ENCODE data around the gene FSTL5. TPM values are rescaled to one million over a fixed set of nuclear protein-coding genes. Genes with fewer than 3 reads are reported as not detected.
"Not testable (repeated sequence)": the region's sequence is repeated elsewhere in the genome, so short reads cannot be mapped to it uniquely, and the experiment has no call there.

The FSTL5 gene
- total RNA-seq, 1 donor from 2014 or later, result 2.6 TPM

- no peaks in the 10 kb centered on the region for H3K36me3 ChIP-seq (ENCODE audit: control insufficient read depth in 3 of 3, insufficient read depth in 3 of 3, low read length in 3 of 3)
- H3K27me3 ChIP-seq (ENCODE audit: control insufficient read depth in 3 of 3, insufficient read depth in 3 of 3, low read length in 3 of 3), result no peaks in the 10 kb centered on the region
- H3K9me3 ChIP-seq (ENCODE audit: control insufficient read depth in 3 of 3, low read length in 3 of 3), result no peaks in the 10 kb centered on the region
- no peaks in the 10 kb centered on the region for H3K4me1 ChIP-seq (ENCODE audit: control insufficient read depth in 3 of 3, insufficient read depth in 3 of 3, low read length in 3 of 3)
- H3K4me3 ChIP-seq (ENCODE audit: low read length in 3 of 3), result no peak overlapping the region
- no peak overlapping the region for H3K9ac ChIP-seq (ENCODE audit: low read depth in 1 of 3, low read length in 3 of 3)
- H3K27ac ChIP-seq (ENCODE audit: low read depth, low read length), result no peak overlapping the region
These were observed 401.0 kb downstream of the FSTL5 start for GRCh38 chr4:161762796-161763195.

- H3K4me1 ChIP-seq (ENCODE audit: control insufficient read depth in 3 of 3, insufficient read depth in 3 of 3, low read length in 3 of 3), result no peaks in the 10 kb centered on the region
- no peaks in the 10 kb centered on the region for H3K27me3 ChIP-seq (ENCODE audit: control insufficient read depth in 3 of 3, insufficient read depth in 3 of 3, low read length in 3 of 3)
These were observed 403.8 kb downstream of the FSTL5 start for GRCh38 chr4:161760008-161760407.

GRCh38 chr4:161758412-161758811 lies 405.4 kb downstream of the FSTL5 start:
- H3K9ac ChIP-seq (ENCODE audit: low read depth in 1 of 3, low read length in 3 of 3); H3K4me3 ChIP-seq (ENCODE audit: low read length in 3 of 3); H3K36me3 ChIP-seq (ENCODE audit: control insufficient read depth in 3 of 3, insufficient read depth in 3 of 3, low read length in 3 of 3); H3K27ac ChIP-seq (ENCODE audit: low read depth, low read length); H3K9me3 ChIP-seq (ENCODE audit: control insufficient read depth in 3 of 3, low read length in 3 of 3); H3K27me3 ChIP-seq (ENCODE audit: control insufficient read depth in 3 of 3, insufficient read depth in 3 of 3, low read length in 3 of 3); H3K4me1 ChIP-seq (ENCODE audit: control insufficient read depth in 3 of 3, insufficient read depth in 3 of 3, low read length in 3 of 3): not testable (repeated sequence)

More at GRCh38 chr4:161760008-161760407, 403.8 kb downstream of the FSTL5 start:
- no peak overlapping the region for H3K9ac ChIP-seq (ENCODE audit: low read depth in 1 of 3, low read length in 3 of 3)
- H3K4me3 ChIP-seq (ENCODE audit: low read length in 3 of 3), result no peak overlapping the region
- no peak overlapping the region for H3K27ac ChIP-seq (ENCODE audit: low read depth, low read length)
- H3K36me3 ChIP-seq (ENCODE audit: control insufficient read depth in 3 of 3, insufficient read depth in 3 of 3, low read length in 3 of 3), result no peaks in the 10 kb centered on the region
- H3K9me3 ChIP-seq (ENCODE audit: control insufficient read depth in 3 of 3, low read length in 3 of 3), result no peaks in the 10 kb centered on the region

- no peaks in the 10 kb centered on the region for H3K27me3 ChIP-seq (ENCODE audit: control insufficient read depth in 3 of 3, insufficient read depth in 3 of 3, low read length in 3 of 3)
- no peak overlapping the region for H3K9ac ChIP-seq (ENCODE audit: low read depth in 1 of 3, low read length in 3 of 3)
- no peak overlapping the region for H3K4me3 ChIP-seq (ENCODE audit: low read length in 3 of 3)
- H3K27ac ChIP-seq (ENCODE audit: low read depth, low read length), result no peak overlapping the region
- no peaks in the 10 kb centered on the region for H3K4me1 ChIP-seq (ENCODE audit: control insufficient read depth in 3 of 3, insufficient read depth in 3 of 3, low read length in 3 of 3)
- no peaks in the 10 kb centered on the region for H3K36me3 ChIP-seq (ENCODE audit: control insufficient read depth in 3 of 3, insufficient read depth in 3 of 3, low read length in 3 of 3)
- no peaks in the 10 kb centered on the region for H3K9me3 ChIP-seq (ENCODE audit: control insufficient read depth in 3 of 3, low read length in 3 of 3)
These were observed 434.9 kb downstream of the FSTL5 start for GRCh38 chr4:161728929-161729328.

GRCh38 chr4:161721947-161722346 lies 441.9 kb downstream of the FSTL5 start:
- H3K4me3 ChIP-seq (ENCODE audit: low read length in 3 of 3), result no peak overlapping the region
- no peak overlapping the region for H3K27ac ChIP-seq (ENCODE audit: low read depth, low read length)
- no peak overlapping the region for H3K9ac ChIP-seq (ENCODE audit: low read depth in 1 of 3, low read length in 3 of 3)
- H3K27me3 ChIP-seq (ENCODE audit: control insufficient read depth in 3 of 3, insufficient read depth in 3 of 3, low read length in 3 of 3), result no peaks in the 10 kb centered on the region
- H3K9me3 ChIP-seq (ENCODE audit: control insufficient read depth in 3 of 3, low read length in 3 of 3), result no peaks in the 10 kb centered on the region
- H3K4me1 ChIP-seq (ENCODE audit: control insufficient read depth in 3 of 3, insufficient read depth in 3 of 3, low read length in 3 of 3), result no peaks in the 10 kb centered on the region
- no peaks in the 10 kb centered on the region for H3K36me3 ChIP-seq (ENCODE audit: control insufficient read depth in 3 of 3, insufficient read depth in 3 of 3, low read length in 3 of 3)

GRCh38 chr4:161717084-161717483 lies 446.7 kb downstream of the FSTL5 start:
- H3K4me1 ChIP-seq (ENCODE audit: control insufficient read depth in 3 of 3, insufficient read depth in 3 of 3, low read length in 3 of 3), result no peaks in the 10 kb centered on the region
- no peak overlapping the region for H3K9ac ChIP-seq (ENCODE audit: low read depth in 1 of 3, low read length in 3 of 3)
- H3K27ac ChIP-seq (ENCODE audit: low read depth, low read length), result no peak overlapping the region
- no peak overlapping the region for H3K4me3 ChIP-seq (ENCODE audit: low read length in 3 of 3)
- H3K9me3 ChIP-seq (ENCODE audit: control insufficient read depth in 3 of 3, low read length in 3 of 3), result no peaks in the 10 kb centered on the region
- no peaks in the 10 kb centered on the region for H3K36me3 ChIP-seq (ENCODE audit: control insufficient read depth in 3 of 3, insufficient read depth in 3 of 3, low read length in 3 of 3)
- no peaks in the 10 kb centered on the region for H3K27me3 ChIP-seq (ENCODE audit: control insufficient read depth in 3 of 3, insufficient read depth in 3 of 3, low read length in 3 of 3)

- H3K4me3 ChIP-seq (ENCODE audit: low read length in 3 of 3), result no peak overlapping the region
- H3K27ac ChIP-seq (ENCODE audit: low read depth, low read length), result no peak overlapping the region
- H3K27me3 ChIP-seq (ENCODE audit: control insufficient read depth in 3 of 3, insufficient read depth in 3 of 3, low read length in 3 of 3), result no peaks in the 10 kb centered on the region
- H3K9ac ChIP-seq (ENCODE audit: low read depth in 1 of 3, low read length in 3 of 3), result no peak overlapping the region
- no peaks in the 10 kb centered on the region for H3K9me3 ChIP-seq (ENCODE audit: control insufficient read depth in 3 of 3, low read length in 3 of 3)
- no peaks in the 10 kb centered on the region for H3K4me1 ChIP-seq (ENCODE audit: control insufficient read depth in 3 of 3, insufficient read depth in 3 of 3, low read length in 3 of 3)
- H3K36me3 ChIP-seq (ENCODE audit: control insufficient read depth in 3 of 3, insufficient read depth in 3 of 3, low read length in 3 of 3), result no peaks in the 10 kb centered on the region
These were observed 448.9 kb downstream of the FSTL5 start for GRCh38 chr4:161714931-161715330.

- Histone ChIP-seq H3K9ac (ENCODE audit: low read depth in 1 of 3, low read length in 3 of 3) (no peak overlapping the region), H3K9me3 (ENCODE audit: control insufficient read depth in 3 of 3, low read length in 3 of 3) (no peaks in the 10 kb centered on the region), H3K4me1 (ENCODE audit: control insufficient read depth in 3 of 3, insufficient read depth in 3 of 3, low read length in 3 of 3) (no peaks in the 10 kb centered on the region), H3K27ac (ENCODE audit: low read depth, low read length) (no peak overlapping the region), H3K36me3 (ENCODE audit: control insufficient read depth in 3 of 3, insufficient read depth in 3 of 3, low read length in 3 of 3) (no peaks in the 10 kb centered on the region), H3K4me3 (ENCODE audit: low read length in 3 of 3) (no peak overlapping the region), H3K27me3 (ENCODE audit: control insufficient read depth in 3 of 3, insufficient read depth in 3 of 3, low read length in 3 of 3) (no peaks in the 10 kb centered on the region)
These were observed 449.6 kb downstream of the FSTL5 start for GRCh38 chr4:161714022-161714751.

GRCh38 chr4:161704653-161705052 lies 459.1 kb downstream of the FSTL5 start:
- H3K9ac ChIP-seq (ENCODE audit: low read depth in 1 of 3, low read length in 3 of 3), result no peak overlapping the region
- H3K27ac ChIP-seq (ENCODE audit: low read depth, low read length), result no peak overlapping the region
- no peaks in the 10 kb centered on the region for H3K27me3 ChIP-seq (ENCODE audit: control insufficient read depth in 3 of 3, insufficient read depth in 3 of 3, low read length in 3 of 3)
- no peaks in the 10 kb centered on the region for H3K4me1 ChIP-seq (ENCODE audit: control insufficient read depth in 3 of 3, insufficient read depth in 3 of 3, low read length in 3 of 3)
- no peaks in the 10 kb centered on the region for H3K9me3 ChIP-seq (ENCODE audit: control insufficient read depth in 3 of 3, low read length in 3 of 3)
- no peak overlapping the region for H3K4me3 ChIP-seq (ENCODE audit: low read length in 3 of 3)
- no peaks in the 10 kb centered on the region for H3K36me3 ChIP-seq (ENCODE audit: control insufficient read depth in 3 of 3, insufficient read depth in 3 of 3, low read length in 3 of 3)

- Histone ChIP-seq H3K9ac (ENCODE audit: low read depth in 1 of 3, low read length in 3 of 3) (no peak overlapping the region), H3K4me3 (ENCODE audit: low read length in 3 of 3) (no peak overlapping the region), H3K9me3 (ENCODE audit: control insufficient read depth in 3 of 3, low read length in 3 of 3) (no peaks in the 10 kb centered on the region), H3K36me3 (ENCODE audit: control insufficient read depth in 3 of 3, insufficient read depth in 3 of 3, low read length in 3 of 3) (no peaks in the 10 kb centered on the region), H3K4me1 (ENCODE audit: control insufficient read depth in 3 of 3, insufficient read depth in 3 of 3, low read length in 3 of 3) (no peaks in the 10 kb centered on the region), H3K27ac (ENCODE audit: low read depth, low read length) (no peak overlapping the region), H3K27me3 (ENCODE audit: control insufficient read depth in 3 of 3, insufficient read depth in 3 of 3, low read length in 3 of 3) (no peaks in the 10 kb centered on the region)
These were observed 459.8 kb downstream of the FSTL5 start for GRCh38 chr4:161704040-161704439.

Measured in skeletal muscle tissue (tissue), 4 donors.